Thyroid gland (tissue), 4 donors: ENCODE data around the gene FAM124A.

Source experiments
- POLR2A ChIP-seq, 2 donors: fragments of 450-650 bp; IDR thresholded peaks; one replicate each; pipeline ENCODE4 v1.6.1; 2017; ENCODE audit warnings: antibody characterized with exemption in 2 of 2, mild to moderate bottlenecking in 2 of 2, moderate library complexity in 1 of 2
- TF ChIP-seq, protein P1 (sequence below), 6 experiments: fragments of 200-600 bp in 3 of 6; fragments of 450-650 bp in 3 of 6; sonication (generic) in 3 of 6; IDR thresholded peaks; one replicate each; pipeline ENCODE4 v1.5.1; 2016 to 2019; ENCODE audit warnings: antibody characterized with exemption in 6 of 6, mild to moderate bottlenecking in 2 of 6, inconsistent platforms in 1 of 6, moderate library complexity in 1 of 6

- TF ChIP-seq, protein P1, sequence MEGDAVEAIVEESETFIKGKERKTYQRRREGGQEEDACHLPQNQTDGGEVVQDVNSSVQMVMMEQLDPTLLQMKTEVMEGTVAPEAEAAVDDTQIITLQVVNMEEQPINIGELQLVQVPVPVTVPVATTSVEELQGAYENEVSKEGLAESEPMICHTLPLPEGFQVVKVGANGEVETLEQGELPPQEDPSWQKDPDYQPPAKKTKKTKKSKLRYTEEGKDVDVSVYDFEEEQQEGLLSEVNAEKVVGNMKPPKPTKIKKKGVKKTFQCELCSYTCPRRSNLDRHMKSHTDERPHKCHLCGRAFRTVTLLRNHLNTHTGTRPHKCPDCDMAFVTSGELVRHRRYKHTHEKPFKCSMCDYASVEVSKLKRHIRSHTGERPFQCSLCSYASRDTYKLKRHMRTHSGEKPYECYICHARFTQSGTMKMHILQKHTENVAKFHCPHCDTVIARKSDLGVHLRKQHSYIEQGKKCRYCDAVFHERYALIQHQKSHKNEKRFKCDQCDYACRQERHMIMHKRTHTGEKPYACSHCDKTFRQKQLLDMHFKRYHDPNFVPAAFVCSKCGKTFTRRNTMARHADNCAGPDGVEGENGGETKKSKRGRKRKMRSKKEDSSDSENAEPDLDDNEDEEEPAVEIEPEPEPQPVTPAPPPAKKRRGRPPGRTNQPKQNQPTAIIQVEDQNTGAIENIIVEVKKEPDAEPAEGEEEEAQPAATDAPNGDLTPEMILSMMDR (IDR thresholded peaks at IDR 0.05): no peak
- TF ChIP-seq POLR2A (IDR thresholded peaks at IDR 0.05): no peak
These were observed 21.0 kb downstream of the FAM124A start for GRCh38 chr13:51243227-51243626.
